ENCODE measurements around the gene POLD3.

- no peak for TF ChIP-seq MAFK (IDR thresholded peaks at IDR 0.05; ENCODE audit: low read depth, low read length)
- TF ChIP-seq KDM1A (IDR thresholded peaks at IDR 0.05; ENCODE audit: borderline replicate concordance, low read length), result no peak
- TF ChIP-seq CTCF (IDR thresholded peaks at IDR 0.05; ENCODE audit: control extremely low read depth in 1 of 3, insufficient read depth in 1 of 3, low read depth in 1 of 3, low read length in 3 of 3), result no peak
- TF ChIP-seq ATF3 (IDR thresholded peaks at IDR 0.05; ENCODE audit: insufficient read depth, low read depth, low read length), result no peak
- no peak for TF ChIP-seq POLR2A (IDR thresholded peaks at IDR 0.05; ENCODE audit: control extremely low read depth in 1 of 2, low read depth in 2 of 2, low read length in 2 of 2)
- no peak for TF ChIP-seq TCF12 (IDR thresholded peaks at IDR 0.05; ENCODE audit: low read depth, low read length)
- no peak for TF ChIP-seq HDAC2 (IDR thresholded peaks at IDR 0.05; ENCODE audit: borderline replicate concordance in 1 of 2, low read depth in 2 of 2, low read length in 2 of 2)
- no peak for TF ChIP-seq HDAC6 (IDR thresholded peaks at IDR 0.05; ENCODE audit: low read depth, low read length)
- TF ChIP-seq YY1 (IDR thresholded peaks at IDR 0.05; ENCODE audit: low read depth, low read length), result no peak
Measured at GRCh38 chr11:74672956-74673692, 80.7 kb downstream of the POLD3 start.
